Measurements from ENCODE around the gene ATP6V1C2.

Gene ATP6V1C2

DNA sequence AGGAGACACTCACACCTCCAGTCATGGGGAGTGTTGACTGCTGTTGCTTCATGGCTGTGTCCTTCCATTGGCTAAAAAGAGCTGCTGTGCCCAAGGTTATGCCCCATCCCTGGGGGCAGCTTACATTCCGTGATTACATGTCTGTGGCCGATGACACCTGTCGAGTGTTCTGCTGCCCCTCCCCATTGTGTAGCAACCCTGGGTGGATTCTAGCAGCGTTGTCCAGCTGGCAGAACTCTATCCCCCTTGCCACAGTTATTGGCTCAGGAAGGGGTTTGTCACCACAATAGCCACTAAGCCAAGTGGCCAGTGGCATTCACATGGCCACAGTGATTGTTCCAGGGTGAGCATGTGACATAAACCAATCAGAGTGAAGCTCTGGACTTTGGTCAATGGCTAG is 102.8 kb downstream of the ATP6V1C2 start:
- Histone ChIP-seq H3K27ac (ENCODE audit: low read length) (no peak overlapping the region), H3K36me3 (replicated peaks; ENCODE audit: insufficient read depth, low read length) (no peaks in the 10 kb centered on the region), H2AFZ (ENCODE audit: low read length) (no peak overlapping the region), H3K27me3 (replicated peaks; ENCODE audit: insufficient read depth, low read length) (no peaks in the 10 kb centered on the region; the same call in 1 of the 2 replicates), H4K20me1 (ENCODE audit: insufficient read depth, low read length) (no peaks in the 10 kb centered on the region), H3K9me3 (replicated peaks; ENCODE audit: insufficient read depth, low read length) (no peaks in the 10 kb centered on the region), H3K4me2 (ENCODE audit: low read depth, low read length) (no peak overlapping the region), H3K4me3 (ENCODE audit: low read length) (no peak overlapping the region), H3K9me2 (replicated peaks; ENCODE audit: insufficient read depth, low read length) (no peaks in the 10 kb centered on the region), H3K4me1 (ENCODE audit: low read length) (no peaks in the 10 kb centered on the region), H3F3A (ENCODE audit: insufficient read depth, low read length) (no peaks in the 10 kb centered on the region), H3K79me2 (ENCODE audit: low read length) (no peaks in the 10 kb centered on the region), H3K9ac (ENCODE audit: low read length) (no peak overlapping the region)
- TF ChIP-seq CTCF (IDR thresholded peaks at IDR 0.05; ENCODE audit: low read length) (no peak), EZH2 (optimal IDR thresholded peaks at IDR 0.05; ENCODE audit: low read depth, low read length) (no peak), EZH2phosphoT487 (IDR thresholded peaks at IDR 0.05; ENCODE audit: low read length) (no peak)
- no peak for DNase-seq

DNA sequence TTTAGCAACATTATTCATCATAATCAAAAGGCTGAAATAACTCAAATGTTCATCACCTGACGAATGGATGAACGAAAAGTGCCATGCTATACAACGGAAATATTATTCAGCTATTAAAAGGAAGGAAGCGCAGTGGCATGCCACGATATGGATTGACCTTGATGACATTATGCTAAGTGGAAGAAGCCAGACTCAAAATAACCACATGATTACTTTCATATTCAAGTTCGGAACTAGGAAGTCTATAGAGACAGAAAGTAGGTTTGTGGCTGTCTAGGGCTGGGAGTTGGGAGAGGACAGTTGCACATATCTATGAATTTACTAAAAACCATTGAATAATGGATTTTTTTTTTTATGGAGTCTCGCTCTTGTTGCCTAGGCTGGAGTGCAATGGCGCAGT is 104.6 kb downstream of the ATP6V1C2 start:
- Histone ChIP-seq H3K36me3 (replicated peaks; ENCODE audit: insufficient read depth, low read length) (no peaks in the 10 kb centered on the region), H3F3A (ENCODE audit: insufficient read depth, low read length) (no peaks in the 10 kb centered on the region), H3K27ac (ENCODE audit: low read length) (no peak overlapping the region), H3K9me2 (replicated peaks; ENCODE audit: insufficient read depth, low read length) (no peaks in the 10 kb centered on the region), H3K9me3 (replicated peaks; ENCODE audit: insufficient read depth, low read length) (no peaks in the 10 kb centered on the region), H3K9ac (ENCODE audit: low read length) (no peak overlapping the region), H3K79me2 (ENCODE audit: low read length) (no peaks in the 10 kb centered on the region), H3K4me3 (ENCODE audit: low read length) (no peak overlapping the region), H2AFZ (ENCODE audit: low read length) (no peak overlapping the region), H3K4me2 (ENCODE audit: low read depth, low read length) (no peak overlapping the region), H3K4me1 (ENCODE audit: low read length) (no peaks in the 10 kb centered on the region), H4K20me1 (ENCODE audit: insufficient read depth, low read length) (no peaks in the 10 kb centered on the region), H3K27me3 (replicated peaks; ENCODE audit: insufficient read depth, low read length) (peaks cover 17% of the 10 kb centered on the region)
- no peak for DNase-seq
- TF ChIP-seq CTCF (IDR thresholded peaks at IDR 0.05; ENCODE audit: low read length) (no peak), EZH2phosphoT487 (IDR thresholded peaks at IDR 0.05; ENCODE audit: low read length) (no peak), EZH2 (optimal IDR thresholded peaks at IDR 0.05; ENCODE audit: low read depth, low read length) (no peak)

GRCh38 chr2:10826625-10827024 is 105.2 kb downstream of the ATP6V1C2 start:
- Histone ChIP-seq H3F3A (ENCODE audit: insufficient read depth, low read length) (no peaks in the 10 kb centered on the region), H3K9me2 (replicated peaks; ENCODE audit: insufficient read depth, low read length) (no peaks in the 10 kb centered on the region), H3K27ac (ENCODE audit: low read length) (no peak overlapping the region), H3K9me3 (replicated peaks; ENCODE audit: insufficient read depth, low read length) (no peaks in the 10 kb centered on the region), H3K27me3 (replicated peaks; ENCODE audit: insufficient read depth, low read length) (peaks cover 23% of the 10 kb centered on the region), H3K79me2 (ENCODE audit: low read length) (no peaks in the 10 kb centered on the region), H3K4me2 (ENCODE audit: low read depth, low read length) (no peak overlapping the region), H3K36me3 (replicated peaks; ENCODE audit: insufficient read depth, low read length) (no peaks in the 10 kb centered on the region), H3K9ac (ENCODE audit: low read length) (no peak overlapping the region), H3K4me1 (ENCODE audit: low read length) (no peaks in the 10 kb centered on the region), H4K20me1 (ENCODE audit: insufficient read depth, low read length) (no peaks in the 10 kb centered on the region), H2AFZ (ENCODE audit: low read length) (no peak overlapping the region), H3K4me3 (ENCODE audit: low read length) (no peak overlapping the region)
- no peak for DNase-seq
- TF ChIP-seq CTCF (IDR thresholded peaks at IDR 0.05; ENCODE audit: low read length) (no peak), EZH2 (optimal IDR thresholded peaks at IDR 0.05; ENCODE audit: low read depth, low read length) (no peak), EZH2phosphoT487 (IDR thresholded peaks at IDR 0.05; ENCODE audit: low read length) (no peak)

Data from MM.1S (cell line).